ENCODE data around the gene TSC22D2.

DNA sequence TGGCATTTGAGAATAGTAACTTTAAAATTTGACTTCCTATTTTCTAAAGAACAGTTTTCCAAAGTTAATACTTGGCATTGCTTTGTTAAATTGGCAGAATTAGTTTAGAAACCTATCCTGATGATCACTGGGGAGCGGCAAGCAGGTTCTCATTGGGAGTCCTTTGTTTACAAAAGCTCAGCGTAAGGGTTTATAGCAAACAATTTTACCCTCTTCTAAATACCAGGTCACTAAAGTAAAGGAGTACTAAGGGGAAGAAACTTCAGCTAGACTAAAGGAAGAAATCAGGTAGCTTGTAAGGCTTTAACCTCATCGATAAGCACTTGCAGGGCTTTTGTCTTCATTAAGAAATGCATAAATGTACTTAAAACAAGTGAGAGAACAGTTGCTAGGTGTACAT, 18.2 kb downstream of the TSC22D2 start:
- TF ChIP-seq, protein P1, sequence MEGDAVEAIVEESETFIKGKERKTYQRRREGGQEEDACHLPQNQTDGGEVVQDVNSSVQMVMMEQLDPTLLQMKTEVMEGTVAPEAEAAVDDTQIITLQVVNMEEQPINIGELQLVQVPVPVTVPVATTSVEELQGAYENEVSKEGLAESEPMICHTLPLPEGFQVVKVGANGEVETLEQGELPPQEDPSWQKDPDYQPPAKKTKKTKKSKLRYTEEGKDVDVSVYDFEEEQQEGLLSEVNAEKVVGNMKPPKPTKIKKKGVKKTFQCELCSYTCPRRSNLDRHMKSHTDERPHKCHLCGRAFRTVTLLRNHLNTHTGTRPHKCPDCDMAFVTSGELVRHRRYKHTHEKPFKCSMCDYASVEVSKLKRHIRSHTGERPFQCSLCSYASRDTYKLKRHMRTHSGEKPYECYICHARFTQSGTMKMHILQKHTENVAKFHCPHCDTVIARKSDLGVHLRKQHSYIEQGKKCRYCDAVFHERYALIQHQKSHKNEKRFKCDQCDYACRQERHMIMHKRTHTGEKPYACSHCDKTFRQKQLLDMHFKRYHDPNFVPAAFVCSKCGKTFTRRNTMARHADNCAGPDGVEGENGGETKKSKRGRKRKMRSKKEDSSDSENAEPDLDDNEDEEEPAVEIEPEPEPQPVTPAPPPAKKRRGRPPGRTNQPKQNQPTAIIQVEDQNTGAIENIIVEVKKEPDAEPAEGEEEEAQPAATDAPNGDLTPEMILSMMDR (IDR thresholded peaks at IDR 0.05), result no peak
- no peak for TF ChIP-seq POLR2A (IDR thresholded peaks at IDR 0.05)

Measured in right lobe of liver (tissue), 4 donors.